ENCODE measurements around the gene TJP2.

TJP2 gene

DNA sequence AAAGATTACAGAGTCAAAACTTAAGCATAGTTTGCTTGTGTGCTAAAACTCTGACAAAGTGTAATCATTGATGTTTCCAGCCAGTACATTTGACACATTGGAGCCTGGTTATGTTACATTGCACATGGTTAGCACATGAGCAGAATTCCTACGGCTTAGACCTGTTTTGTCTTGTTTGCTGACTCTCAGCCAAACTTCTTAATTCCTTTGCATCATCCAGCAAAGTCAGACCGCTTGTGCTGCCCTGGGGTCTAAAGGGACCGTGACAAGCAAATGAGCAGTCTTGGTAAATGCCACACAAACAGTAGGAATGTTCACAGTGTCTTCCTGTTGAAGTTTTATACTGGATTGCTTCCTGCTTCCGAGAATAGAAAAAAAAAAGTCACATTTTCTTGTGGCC lies 79.0 kb downstream of the TJP2 start:
- Histone ChIP-seq H3K9ac (no peak overlapping the region), H3K4me3 (IDR thresholded peaks at IDR 0.05; ENCODE audit: insufficient read depth, low read depth, low read length) (no peak overlapping the region), H4K20me1 (ENCODE audit: insufficient read depth) (no peaks in the 10 kb centered on the region), H3K4me1 (ENCODE audit: low read depth, poor library complexity, severe bottlenecking) (no peaks in the 10 kb centered on the region), H3K27ac (no peak overlapping the region), H3K79me2 (ENCODE audit: insufficient read depth, low read depth) (no peaks in the 10 kb centered on the region), H2AFZ (ENCODE audit: low read depth) (no peak overlapping the region), H3K27me3 (ENCODE audit: insufficient read depth, low read depth) (no peaks in the 10 kb centered on the region), H3K36me3 (ENCODE audit: insufficient read depth) (no peaks in the 10 kb centered on the region), H3K4me2 (no peak overlapping the region)
- TF ChIP-seq, protein P1, sequence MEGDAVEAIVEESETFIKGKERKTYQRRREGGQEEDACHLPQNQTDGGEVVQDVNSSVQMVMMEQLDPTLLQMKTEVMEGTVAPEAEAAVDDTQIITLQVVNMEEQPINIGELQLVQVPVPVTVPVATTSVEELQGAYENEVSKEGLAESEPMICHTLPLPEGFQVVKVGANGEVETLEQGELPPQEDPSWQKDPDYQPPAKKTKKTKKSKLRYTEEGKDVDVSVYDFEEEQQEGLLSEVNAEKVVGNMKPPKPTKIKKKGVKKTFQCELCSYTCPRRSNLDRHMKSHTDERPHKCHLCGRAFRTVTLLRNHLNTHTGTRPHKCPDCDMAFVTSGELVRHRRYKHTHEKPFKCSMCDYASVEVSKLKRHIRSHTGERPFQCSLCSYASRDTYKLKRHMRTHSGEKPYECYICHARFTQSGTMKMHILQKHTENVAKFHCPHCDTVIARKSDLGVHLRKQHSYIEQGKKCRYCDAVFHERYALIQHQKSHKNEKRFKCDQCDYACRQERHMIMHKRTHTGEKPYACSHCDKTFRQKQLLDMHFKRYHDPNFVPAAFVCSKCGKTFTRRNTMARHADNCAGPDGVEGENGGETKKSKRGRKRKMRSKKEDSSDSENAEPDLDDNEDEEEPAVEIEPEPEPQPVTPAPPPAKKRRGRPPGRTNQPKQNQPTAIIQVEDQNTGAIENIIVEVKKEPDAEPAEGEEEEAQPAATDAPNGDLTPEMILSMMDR (conservative IDR thresholded peaks at IDR 0.05; ENCODE audit: low read depth, low read length) = no peak

DNA sequence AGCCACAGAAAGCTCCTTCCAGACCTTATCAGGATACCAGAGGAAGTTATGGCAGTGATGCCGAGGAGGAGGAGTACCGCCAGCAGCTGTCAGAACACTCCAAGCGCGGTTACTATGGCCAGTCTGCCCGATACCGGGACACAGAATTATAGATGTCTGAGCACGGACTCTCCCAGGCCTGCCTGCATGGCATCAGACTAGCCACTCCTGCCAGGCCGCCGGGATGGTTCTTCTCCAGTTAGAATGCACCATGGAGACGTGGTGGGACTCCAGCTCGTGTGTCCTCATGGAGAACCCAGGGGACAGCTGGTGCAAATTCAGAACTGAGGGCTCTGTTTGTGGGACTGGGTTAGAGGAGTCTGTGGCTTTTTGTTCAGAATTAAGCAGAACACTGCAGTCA lies 80.1 kb downstream of the TJP2 start:
- Histone ChIP-seq H3K79me2 (ENCODE audit: insufficient read depth, low read depth) (no peaks in the 10 kb centered on the region), H3K4me1 (ENCODE audit: low read depth, poor library complexity, severe bottlenecking) (no peaks in the 10 kb centered on the region), H2AFZ (ENCODE audit: low read depth) (no peak overlapping the region), H3K4me2 (no peak overlapping the region), H3K27ac (no peak overlapping the region), H3K4me3 (IDR thresholded peaks at IDR 0.05; ENCODE audit: insufficient read depth, low read depth, low read length) (no peak overlapping the region), H3K36me3 (ENCODE audit: insufficient read depth) (no peaks in the 10 kb centered on the region), H3K27me3 (ENCODE audit: insufficient read depth, low read depth) (no peaks in the 10 kb centered on the region), H3K9ac (no peak overlapping the region), H4K20me1 (ENCODE audit: insufficient read depth) (no peaks in the 10 kb centered on the region)
- TF ChIP-seq, protein P1 (conservative IDR thresholded peaks at IDR 0.05; ENCODE audit: low read depth, low read length) = no peak

DNA sequence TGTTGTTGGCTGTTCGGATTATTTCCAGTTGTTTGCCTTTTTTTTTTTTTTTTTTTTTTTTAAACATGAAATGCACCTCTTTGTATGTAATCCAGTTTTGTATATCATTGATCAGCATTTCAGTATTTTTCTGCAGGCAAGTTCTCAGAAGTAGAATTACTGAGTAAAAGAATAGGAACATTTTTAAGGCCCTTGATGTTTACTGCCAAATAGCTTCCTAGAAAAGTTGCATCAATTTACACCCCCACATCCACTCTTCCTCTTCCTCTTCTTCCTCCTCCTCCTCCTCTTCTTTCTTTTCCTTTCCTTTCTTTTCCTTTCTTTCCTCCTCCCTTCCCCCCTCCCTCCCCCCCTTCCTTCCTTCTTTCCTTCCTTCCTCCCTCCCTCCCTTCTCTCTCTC lies 81.5 kb downstream of the TJP2 start:
- Histone ChIP-seq H3K4me3 (IDR thresholded peaks at IDR 0.05; ENCODE audit: insufficient read depth, low read depth, low read length) (no peak overlapping the region), H4K20me1 (ENCODE audit: insufficient read depth) (no peaks in the 10 kb centered on the region), H3K4me2 (no peak overlapping the region), H3K27me3 (ENCODE audit: insufficient read depth, low read depth) (no peaks in the 10 kb centered on the region), H3K36me3 (ENCODE audit: insufficient read depth) (no peaks in the 10 kb centered on the region), H3K4me1 (ENCODE audit: low read depth, poor library complexity, severe bottlenecking) (no peaks in the 10 kb centered on the region), H3K9ac (no peak overlapping the region), H3K79me2 (ENCODE audit: insufficient read depth, low read depth) (no peaks in the 10 kb centered on the region), H3K27ac (no peak overlapping the region), H2AFZ (ENCODE audit: low read depth) (no peak overlapping the region)
- TF ChIP-seq, protein P1 (conservative IDR thresholded peaks at IDR 0.05; ENCODE audit: low read depth, low read length) = no peak

DNA sequence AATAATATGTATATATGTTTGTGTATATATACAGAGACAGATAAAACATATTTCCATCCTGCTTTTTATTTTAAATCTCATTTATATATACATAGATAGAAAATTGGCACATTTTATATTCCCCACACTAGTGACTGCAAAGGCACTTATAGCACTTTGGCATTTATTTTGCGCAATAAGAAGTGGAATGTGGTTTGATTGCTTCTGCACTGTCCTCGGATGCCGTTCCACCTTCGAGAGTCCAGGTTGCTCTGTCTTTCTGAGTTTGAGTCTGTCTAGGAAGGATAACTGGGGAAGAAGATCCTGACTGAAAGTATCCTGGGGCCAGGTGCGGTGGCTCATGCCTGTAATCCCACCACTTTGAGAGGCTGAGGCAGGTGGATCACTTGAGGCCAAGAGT lies 84.5 kb downstream of the TJP2 start:
- TF ChIP-seq, protein P1 (conservative IDR thresholded peaks at IDR 0.05; ENCODE audit: low read depth, low read length) = no peak
- H3K27me3 ChIP-seq (ENCODE audit: insufficient read depth, low read depth) = no peaks in the 10 kb centered on the region
- no peak overlapping the region for H3K9ac ChIP-seq
- H3K27ac ChIP-seq = no peak overlapping the region
- no peaks in the 10 kb centered on the region for H4K20me1 ChIP-seq (ENCODE audit: insufficient read depth)
- no peaks in the 10 kb centered on the region for H3K4me1 ChIP-seq (ENCODE audit: low read depth, poor library complexity, severe bottlenecking)
- H3K4me2 ChIP-seq = no peak overlapping the region
- H2AFZ ChIP-seq (ENCODE audit: low read depth) = no peak overlapping the region
- no peaks in the 10 kb centered on the region for H3K79me2 ChIP-seq (ENCODE audit: insufficient read depth, low read depth)
- H3K36me3 ChIP-seq (ENCODE audit: insufficient read depth) = no peaks in the 10 kb centered on the region
- no peak overlapping the region for H3K4me3 ChIP-seq (IDR thresholded peaks at IDR 0.05; ENCODE audit: insufficient read depth, low read depth, low read length)

DNA sequence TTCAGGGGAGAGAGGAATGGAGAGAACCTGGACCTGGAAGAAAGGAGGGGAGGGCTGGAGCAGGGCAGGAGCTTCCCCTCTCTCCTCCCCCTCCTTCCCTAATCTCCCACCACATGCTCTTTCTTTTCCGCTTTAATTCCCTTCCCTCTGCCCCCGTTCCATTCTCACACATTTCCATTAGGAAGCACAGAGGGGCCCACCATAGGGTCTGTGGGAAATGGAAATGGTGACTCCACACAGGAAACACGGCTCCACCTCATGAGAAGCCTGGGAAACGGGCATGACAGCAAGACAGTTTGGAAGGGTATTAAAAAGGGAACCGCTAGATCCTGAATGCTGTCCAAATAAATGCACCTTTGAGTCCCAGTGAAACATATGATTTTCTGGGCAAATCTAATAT lies 86.1 kb downstream of the TJP2 start:
- Histone ChIP-seq H3K36me3 (ENCODE audit: insufficient read depth) (no peaks in the 10 kb centered on the region), H3K79me2 (ENCODE audit: insufficient read depth, low read depth) (no peaks in the 10 kb centered on the region)
- TF ChIP-seq, protein P1 (conservative IDR thresholded peaks at IDR 0.05; ENCODE audit: low read depth, low read length) = no peak

More for the DNA sequence above, 86.1 kb downstream of the TJP2 start:
- no peaks in the 10 kb centered on the region for H4K20me1 ChIP-seq (ENCODE audit: insufficient read depth)
- H3K4me3 ChIP-seq (IDR thresholded peaks at IDR 0.05; ENCODE audit: insufficient read depth, low read depth, low read length) = no peak overlapping the region
- no peaks in the 10 kb centered on the region for H3K4me1 ChIP-seq (ENCODE audit: low read depth, poor library complexity, severe bottlenecking)
- H2AFZ ChIP-seq (ENCODE audit: low read depth) = no peak overlapping the region
- H3K4me2 ChIP-seq = no peak overlapping the region
- no peaks in the 10 kb centered on the region for H3K27me3 ChIP-seq (ENCODE audit: insufficient read depth, low read depth)
- H3K27ac ChIP-seq = no peak overlapping the region
- no peak overlapping the region for H3K9ac ChIP-seq

Data from KMS-11 (cell line).